Heart right ventricle (tissue), 16 donors: ENCODE measurements around the gene SELENOM. TPM values are rescaled to one million over a fixed set of nuclear protein-coding genes. Genes with fewer than 3 reads are reported as not detected.

Experiments
- ATAC-seq, 8 donors: fragments of 200-7000 bp; cut with Tn5 transposase; one replicate each; pipeline ENCODE4 v1.9.1; 2020; ENCODE audit warnings: mild to moderate bottlenecking in 8 of 8, moderate library complexity in 8 of 8, moderate number of reproducible peaks in 1 of 8
- DNase-seq, 2 donors: peaks; one replicate each; pipeline ENCODE4 v3.0.0-alpha.2; 2020
- H3K27ac ChIP-seq, 10 donors: fragments of 200-600 bp; sonication (generic) in 2 of 10; one replicate each; pipeline versions ENCODE4 v1.5.0 to v1.8.0; 2020 to 2022; ENCODE audit warnings: mild to moderate bottlenecking in 3 of 10
- H3K27me3 ChIP-seq, 7 donors: fragments of 200-600 bp; one replicate each; pipeline ENCODE4 v1.8.0; 2021 to 2022; ENCODE audit warnings: mild to moderate bottlenecking in 2 of 7
- H3K36me3 ChIP-seq, 9 donors: fragments of 200-600 bp; sonication (generic) in 1 of 9; one replicate each; pipeline versions ENCODE4 v1.5.0 to v1.8.0; 2020 to 2022; ENCODE audit warnings: mild to moderate bottlenecking in 2 of 9
- H3K4me1 ChIP-seq, 9 donors: fragments of 200-600 bp; sonication (generic) in 1 of 9; one replicate each; pipeline versions ENCODE4 v1.5.0 to v1.8.0; 2020 to 2022; ENCODE audit warnings: mild to moderate bottlenecking in 4 of 9
- H3K4me3 ChIP-seq, 10 donors: fragments of 200-600 bp; sonication (generic) in 2 of 10; one replicate each; pipeline versions ENCODE4 v1.5.0 to v1.8.0; 2020 to 2022; ENCODE audit warnings: mild to moderate bottlenecking in 7 of 10, moderate library complexity in 2 of 10
- H3K9me3 ChIP-seq, 11 donors: fragments of 200-600 bp in 10 of 11; sonication (generic) in 2 of 11; one replicate each; pipeline versions ENCODE4 v1.5.0 to v1.8.0; 2013 to 2022; ENCODE audit warnings: mild to moderate bottlenecking in 2 of 11, control low read depth in 1 of 11, moderate library complexity in 1 of 11
- WGBS, 2 donors: extraction: QIAGEN DNeasy Blood & Tissue Kit; methylation state at CpG; one replicate each; pipeline ENCODE4 v1.1.7; 2013; ENCODE audit warnings: inconsistent platforms in 1 of 2; 5-methylcytosine and 5-hydroxymethylcytosine counted together
- intact Hi-C, 10 donors: fragments of 100-400 bp; cut with DNase I; formaldehyde crosslinking; loops; one replicate each; pipeline versions ENCODE4 v1.11.1 to v1.14.2; 2022
- polyA plus RNA-seq, 2 donors: library from polyadenylated mRNA; stranded (reverse); fragments of 200-250 nt; gene quantifications; one replicate each; pipeline ENCODE4 v1.2.3, GENCODE V29; 2013
- total RNA-seq, 10 donors: library from RNA; stranded (reverse); fragmentation: NEBNext Ultra II Directional in 3 of 10; extraction: Animal tissue kit (Norgen Biotek cat#: 25700) in 3 of 10; gene quantifications; one replicate each; pipeline versions ENCODE4 v1.2.1 to v1.2.4, GENCODE V29; 2021 to 2023
- TF ChIP-seq, protein P1 (sequence below), 9 donors: fragments of 200-600 bp; sonication (generic) in 2 of 9; IDR thresholded peaks; one replicate each; pipeline versions ENCODE4 v1.5.0 to v1.8.0; 2021 to 2022; ENCODE audit warnings: antibody characterized with exemption in 9 of 9, mild to moderate bottlenecking in 5 of 9, moderate library complexity in 1 of 9
- donor health status: Arrhythmogenic right ventricular cardiomyopathy.
- donor health status: ischemic (EF 13 %, LVEDD 7.1; RV severe dilation, severe dysfunction).
- donor health status: healthy with polysubstance abuse.
- donor health status: DM: no; HTN: yes; CAD: no.
- donor health status: DM: no; HTN: no; CAD: no.
- donor health status: ischemic (EF 25% LVEDD 6.9; RV normal size, moderate dysfunction).
- donor health status: ischemic (EF 25% LVEDD 5.7; RV mildly dilated, moderate dysfunction).
- donor health status: healthy.
- donor health status: DM: yes; HTN: yes; CAD: no.
- donor health status: Ischemic cardiomyopathy.
- donor health status: ischemic (EF 35%, LVEDD 5.7; RV mildly dilated, moderate dysfunction).
- donor health status: nonischemic (EF 11% LVEDD 7.7; RV severe dilation, severe dysfunction).
- donor health status: DM: yes; HTN: yes; CAD: no.
- donor health status: PGD.
- donor health status: ischemic (EF 29% LVEDD 5.4; RV normal size, mild dysfunction).
- donor health status: nonischemic (EF 23%, LVEDD 6.1; RV moderate dilation, normal function).

Gene SELENOM
- total and polyA plus RNA-seq, 12 donors = 21.5 to 134 (median 47.2) TPM

DNA sequence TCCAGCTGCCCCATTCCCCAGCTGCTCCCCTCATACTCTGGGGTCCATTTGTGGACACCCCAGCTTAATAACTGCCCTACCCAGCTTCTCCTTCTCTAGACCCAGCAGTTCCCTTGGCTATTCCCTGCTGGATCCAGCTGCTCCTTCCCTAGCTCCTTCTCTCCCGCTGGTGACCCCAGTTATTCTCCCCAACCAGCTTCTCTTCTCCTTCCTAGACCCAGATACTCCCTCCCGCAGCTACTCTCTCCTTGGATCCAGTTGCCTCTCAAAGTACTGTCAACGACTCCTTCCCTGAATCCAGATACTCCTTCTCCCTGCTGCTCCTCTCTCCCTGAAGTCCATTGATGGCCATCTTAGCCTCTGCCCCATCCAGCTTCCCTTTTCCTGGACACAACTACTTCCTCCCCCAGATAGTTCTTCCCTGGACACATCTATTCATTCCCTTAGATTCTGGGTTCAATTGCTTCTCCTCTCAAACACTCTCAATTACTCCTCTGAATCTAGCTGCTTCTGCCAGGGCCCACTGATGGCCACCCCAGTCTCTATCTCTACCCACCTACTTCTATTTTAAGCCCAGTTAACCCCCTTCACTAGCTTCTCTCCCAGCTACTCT, 11.6 kb downstream of the SELENOM start:
- Histone ChIP-seq H3K4me3 (no peak overlapping the region), H3K36me3 (peaks cover 0 to 100% (median 93%) of the 10 kb centered on the region in 9 donors), H3K4me1 (peaks cover 0 to 81% (median 27%) of the 10 kb centered on the region in 9 donors), H3K27me3 (no peaks in the 10 kb centered on the region), H3K9me3 (no peaks in the 10 kb centered on the region), H3K27ac (peak overlapping the region in 1 of 10 donors; percentile 30)
- no peak for DNase-seq
- intact Hi-C loops = loop anchor here in 3 of 10 donors (10.0 kb wide), 2 partner anchors 49 to 119 kb away; partner anchors contain the start of genes PLA2G3 (in 2 of the 3) and LIMK2 (in 1 of the 3)
- no peak for ATAC-seq
- TF ChIP-seq, protein P1, sequence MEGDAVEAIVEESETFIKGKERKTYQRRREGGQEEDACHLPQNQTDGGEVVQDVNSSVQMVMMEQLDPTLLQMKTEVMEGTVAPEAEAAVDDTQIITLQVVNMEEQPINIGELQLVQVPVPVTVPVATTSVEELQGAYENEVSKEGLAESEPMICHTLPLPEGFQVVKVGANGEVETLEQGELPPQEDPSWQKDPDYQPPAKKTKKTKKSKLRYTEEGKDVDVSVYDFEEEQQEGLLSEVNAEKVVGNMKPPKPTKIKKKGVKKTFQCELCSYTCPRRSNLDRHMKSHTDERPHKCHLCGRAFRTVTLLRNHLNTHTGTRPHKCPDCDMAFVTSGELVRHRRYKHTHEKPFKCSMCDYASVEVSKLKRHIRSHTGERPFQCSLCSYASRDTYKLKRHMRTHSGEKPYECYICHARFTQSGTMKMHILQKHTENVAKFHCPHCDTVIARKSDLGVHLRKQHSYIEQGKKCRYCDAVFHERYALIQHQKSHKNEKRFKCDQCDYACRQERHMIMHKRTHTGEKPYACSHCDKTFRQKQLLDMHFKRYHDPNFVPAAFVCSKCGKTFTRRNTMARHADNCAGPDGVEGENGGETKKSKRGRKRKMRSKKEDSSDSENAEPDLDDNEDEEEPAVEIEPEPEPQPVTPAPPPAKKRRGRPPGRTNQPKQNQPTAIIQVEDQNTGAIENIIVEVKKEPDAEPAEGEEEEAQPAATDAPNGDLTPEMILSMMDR (IDR thresholded peaks at IDR 0.05) = no peak
- WGBS, 2 donors = 85 to 98% methylated on average over 3 of the region's 3 CpGs

DNA sequence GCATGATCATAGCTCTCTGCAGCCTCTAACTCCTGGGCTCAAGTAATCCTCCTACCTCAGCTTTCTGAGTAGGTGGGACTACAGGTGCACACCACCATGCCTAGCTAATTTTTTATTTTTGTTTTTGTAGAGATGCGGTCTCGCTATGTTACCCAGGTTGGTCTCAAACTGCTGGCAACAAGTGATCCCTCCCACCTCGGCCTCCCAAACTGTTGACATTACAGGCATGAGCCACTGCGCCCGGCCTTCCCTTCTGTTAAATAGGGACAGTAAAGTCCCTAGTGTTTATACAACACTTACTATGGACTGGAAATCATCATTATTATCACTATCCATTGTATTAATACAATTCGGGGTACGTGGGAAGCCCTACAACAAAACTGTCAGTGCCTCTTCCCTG, 12.6 kb downstream of the SELENOM start:
- Histone ChIP-seq H3K27ac (peak overlapping the region in 7 of 10 donors; percentile 43 to 97 (median 94)), H3K4me3 (peak overlapping the region in 7 of 10 donors; percentile 53 to 63 (median 60)), H3K4me1 (peaks cover 0 to 81% (median 27%) of the 10 kb centered on the region in 9 donors), H3K27me3 (no peaks in the 10 kb centered on the region), H3K9me3 (no peaks in the 10 kb centered on the region), H3K36me3 (peaks cover 0 to 100% (median 93%) of the 10 kb centered on the region in 9 donors)
- 83 to 84% methylated on average over 7 of the region's 7 CpGs for WGBS, 2 donors
- TF ChIP-seq, protein P1 (IDR thresholded peaks at IDR 0.05) = no peak
- ATAC-seq = no peak
- no peak for DNase-seq
- intact Hi-C loops = loop anchor here in 4 of 10 donors (5.0 to 10.0 kb wide), 3 partner anchors 50 to 120 kb away; partner anchors contain the start of genes PLA2G3 (in 2 of the 4) and LIMK2 (in 1 of the 4)

DNA sequence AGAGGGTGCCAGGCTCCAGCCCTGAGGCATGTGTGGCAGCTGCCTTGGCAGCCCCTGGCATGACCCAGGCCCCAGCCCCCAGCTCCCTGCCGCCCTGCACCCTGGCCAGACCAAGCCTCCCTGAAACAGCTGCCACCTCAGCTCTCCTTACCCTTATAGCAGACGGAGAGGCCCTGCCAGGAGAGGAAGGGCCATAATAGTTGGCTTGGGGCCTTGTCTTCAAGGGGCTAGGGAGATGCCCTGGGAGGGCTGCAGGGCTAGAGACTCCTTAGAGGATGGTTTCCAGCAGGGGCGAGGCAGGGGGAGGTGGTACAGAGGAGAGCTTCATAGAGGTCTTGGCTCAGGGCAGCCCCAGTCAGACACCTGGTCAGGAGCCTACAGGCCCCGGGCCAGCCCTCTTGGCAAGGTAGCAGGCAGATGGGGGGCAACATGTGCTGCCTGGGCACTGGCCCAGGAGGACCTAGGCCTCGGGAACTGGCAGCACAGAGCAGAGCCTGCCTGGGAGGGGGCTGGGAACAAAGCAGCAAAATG, 13.3 kb downstream of the SELENOM start:
- intact Hi-C loops = loop anchor here in 4 of 10 donors (5.0 to 10.0 kb wide), 3 partner anchors 51 to 121 kb away; partner anchors contain the start of genes PLA2G3 (in 2 of the 4) and LIMK2 (in 1 of the 4)
- H3K9me3 ChIP-seq = no peaks in the 10 kb centered on the region
- peak overlapping the region; percentile 78 to 97 (median 94) for H3K27ac ChIP-seq
- H3K36me3 ChIP-seq = peaks cover 0 to 100% (median 91%) of the 10 kb centered on the region in 9 donors
- peak overlapping the region; percentile 32 to 63 (median 57) for H3K4me3 ChIP-seq
- ATAC-seq = peak; percentile 23 to 85 (median 65)
- TF ChIP-seq, protein P1 (IDR thresholded peaks at IDR 0.05) = no peak
- H3K27me3 ChIP-seq = no peaks in the 10 kb centered on the region
- peaks cover 0 to 84% (median 31%) of the 10 kb centered on the region in 9 donors for H3K4me1 ChIP-seq
- peak; percentile 72 to 73 for DNase-seq
- 42% methylated on average over 5 of the region's 5 CpGs for WGBS, 2 donors

DNA sequence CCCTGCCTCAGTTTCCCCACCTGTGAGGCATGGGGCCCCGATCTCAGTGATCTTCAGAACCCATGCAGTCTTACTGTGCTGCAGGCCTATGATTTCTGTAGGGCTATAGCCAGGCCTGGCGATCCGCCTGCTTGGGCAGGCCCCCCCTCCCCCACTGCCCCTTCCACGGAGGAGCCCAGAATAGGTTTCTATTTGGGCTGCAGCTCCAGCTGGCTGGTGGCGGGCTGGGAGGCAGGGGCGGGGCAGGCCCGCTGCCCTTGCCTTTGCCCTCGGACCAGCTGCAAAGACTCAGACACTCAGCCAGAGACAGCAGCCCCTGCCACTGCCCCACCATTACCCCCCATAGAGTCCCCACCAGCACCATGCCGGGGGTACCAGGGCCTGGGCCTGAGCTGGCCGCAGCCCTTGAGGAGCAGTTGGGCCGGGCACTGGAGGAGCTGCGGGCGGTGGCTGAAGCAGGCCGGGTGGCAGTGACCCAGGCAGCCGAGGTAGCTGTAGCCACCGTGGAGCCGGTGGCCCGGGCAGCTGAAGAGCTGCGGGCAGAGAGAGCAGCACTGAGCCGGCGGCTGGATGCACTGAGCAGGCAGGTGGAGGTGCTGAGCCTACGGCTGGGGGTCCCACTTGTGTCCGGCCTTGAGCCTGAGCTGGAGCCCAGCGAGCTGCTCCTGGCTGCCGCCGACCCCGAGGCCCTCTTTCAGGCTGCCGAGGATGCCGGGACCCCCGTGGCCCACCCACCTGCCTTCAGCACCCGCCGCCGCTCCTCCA, 14.1 kb downstream of the SELENOM start:
- Histone ChIP-seq H3K4me3 (peak overlapping the region; percentile 32 to 63 (median 57)), H3K27ac (peak overlapping the region; percentile 78 to 97 (median 94)), H3K36me3 (peaks cover 0 to 100% (median 91%) of the 10 kb centered on the region in 9 donors), H3K4me1 (peaks cover 0 to 81% (median 28%) of the 10 kb centered on the region in 9 donors), H3K27me3 (no peaks in the 10 kb centered on the region), H3K9me3 (no peaks in the 10 kb centered on the region)
- intact Hi-C loops = loop anchor here in 4 of 10 donors (5.0 to 10.0 kb wide), 3 partner anchors 52 to 122 kb away; partner anchors contain the start of genes PLA2G3 (in 2 of the 4) and LIMK2 (in 1 of the 4)
- 47 to 60% methylated on average over 33 of the region's 33 CpGs for WGBS, 2 donors
- ATAC-seq (peak; percentile 69 to 88 (median 81)), DNase-seq (peak; percentile 81 to 84)
- TF ChIP-seq, protein P1 (IDR thresholded peaks at IDR 0.05) = no peak
